Endodermal cell (in vitro differentiated cells): ENCODE measurements around the gene MEIKIN. TPM values are rescaled to one million over a fixed set of nuclear protein-coding genes. Genes with fewer than 3 reads are reported as not detected.
"Not testable (repeated sequence)": the region's sequence is repeated elsewhere in the genome, so short reads cannot be mapped to it uniquely, and the experiment has no call there.

Experiments used
- DNase-seq: peaks from one replicate; pipeline ENCODE4 v3.0.0-alpha.2; 2017
- H3K27ac ChIP-seq: 2 replicates; pipeline ENCODE4 v1.5.1; 2013; ENCODE audit warnings: mild to moderate bottlenecking, low read depth, low read length, moderate library complexity
- H3K27me3 ChIP-seq: 2 replicates; pipeline ENCODE4 v1.6.1; 2013; ENCODE audit warnings: mild to moderate bottlenecking, low read length, moderate library complexity; ENCODE audit not compliant: insufficient read depth, control insufficient read depth, poor library complexity, severe bottlenecking
- H3K36me3 ChIP-seq: 2 replicates; pipeline ENCODE4 v1.7.0; 2013; ENCODE audit warnings: mild to moderate bottlenecking, low read length, moderate library complexity; ENCODE audit not compliant: control insufficient read depth, insufficient read depth
- H3K4me1 ChIP-seq: one replicate; pipeline ENCODE4 v1.7.0; 2013; ENCODE audit warnings: low read length; ENCODE audit not compliant: control insufficient read depth, insufficient read depth
- H3K4me3 ChIP-seq: 2 replicates; pipeline ENCODE4 v1.5.1; 2013; ENCODE audit warnings: mild to moderate bottlenecking, low read length, moderate library complexity
- H3K9ac ChIP-seq: 2 replicates; pipeline ENCODE4 v1.6.1; 2013; ENCODE audit warnings: mild to moderate bottlenecking, low read length, moderate library complexity; ENCODE audit not compliant: poor library complexity, severe bottlenecking; ENCODE audit errors: extremely low read depth
- H3K9me3 ChIP-seq: 2 replicates; pipeline ENCODE4 v1.6.1; 2013; ENCODE audit warnings: mild to moderate bottlenecking, low read length, moderate library complexity; ENCODE audit not compliant: control insufficient read depth
- H3K27ac Mint-ChIP-seq: 2 replicates; pipeline ENCODE4 v1.8.0; 2020; ENCODE audit warnings: mixed read lengths
- H3K27me3 Mint-ChIP-seq: 2 replicates; pipeline ENCODE4 v1.8.0; 2021; ENCODE audit warnings: mild to moderate bottlenecking, mixed read lengths; ENCODE audit not compliant: insufficient read depth
- H3K36me3 Mint-ChIP-seq: 2 replicates; pipeline ENCODE4 v1.8.0; 2020; ENCODE audit warnings: low read depth, mixed read lengths
- H3K4me1 Mint-ChIP-seq: 2 replicates; pipeline ENCODE4 v1.8.0; 2020; ENCODE audit warnings: mixed read lengths
- H3K4me3 Mint-ChIP-seq: 2 replicates; pipeline ENCODE4 v1.8.0; 2020; ENCODE audit warnings: mild to moderate bottlenecking, moderate library complexity, mixed read lengths
- H3K9me3 Mint-ChIP-seq: 2 replicates; pipeline ENCODE4 v1.8.0; 2020; ENCODE audit warnings: mild to moderate bottlenecking, mixed read lengths
- CTCF ChIP-seq: fragments of 200-600 bp; sonication (generic); conservative IDR thresholded peaks from 2 replicates; pipeline ENCODE4 v1.5.0; 2021; ENCODE audit warnings: antibody characterized with exemption, mild to moderate bottlenecking
- WGBS, 2 experiments: methylation state at CpG; one replicate each; pipeline versions ENCODE4 v1.1.5 to v1.1.7; 2013; ENCODE audit warnings: missing lambda C conversion rate in 2 of 2, mixed read lengths in 1 of 2; ENCODE audit not compliant: insufficient coverage in 1 of 2, insufficient read length in 1 of 2; 5-methylcytosine and 5-hydroxymethylcytosine counted together
- total RNA-seq, 2 donors: library from RNA; stranded (reverse); fragmentation: NEBNext Ultra II Directional in 1 of 2; extraction: Animal tissue kit (Norgen Biotek cat#: 25700) in 1 of 2; gene quantifications; 2 replicates in 1 of 2; 3 replicates in 1 of 2; pipeline ENCODE4 v1.2.1, GENCODE V29; 2021

MEIKIN gene
- total RNA-seq, 2 donors from 2014 or later: not detected

- DNase-seq: no peak
- Histone ChIP-seq H3K27ac (no peak overlapping the region), H3K9me3 (no peaks in the 10 kb centered on the region), H3K36me3 (no peaks in the 10 kb centered on the region), H3K27me3 (no peaks in the 10 kb centered on the region), H3K9ac (no peak overlapping the region), H3K4me1 (peaks cover 8% of the 10 kb centered on the region), H3K4me3 (no peak overlapping the region)
- 86% methylated on average over 1 of the region's 1 CpG; no CpG with 5 or more reads in 1 of the 2 experiments for WGBS, 2 experiments
- H3K27ac Mint-ChIP-seq: peak overlapping the region; percentile 60
- H3K4me1 Mint-ChIP-seq: peaks cover 16% of the 10 kb centered on the region
- H3K4me3 Mint-ChIP-seq: no peak overlapping the region
- H3K9me3 Mint-ChIP-seq: no peaks in the 10 kb centered on the region
- TF ChIP-seq CTCF: no peak
- peaks cover 11% of the 10 kb centered on the region for H3K36me3 Mint-ChIP-seq
- no peaks in the 10 kb centered on the region for H3K27me3 Mint-ChIP-seq
These were observed 161.6 kb downstream of the MEIKIN start for GRCh38 chr5:131783874-131784273.

GRCh38 chr5:131783357-131783756 is 162.1 kb downstream of the MEIKIN start:
- peaks cover 8% of the 10 kb centered on the region for H3K4me1 ChIP-seq
- no peaks in the 10 kb centered on the region for H3K27me3 ChIP-seq
- no peak overlapping the region for H3K27ac ChIP-seq
- H3K4me3 Mint-ChIP-seq: no peak overlapping the region
- H3K4me1 Mint-ChIP-seq: peaks cover 16% of the 10 kb centered on the region
- TF ChIP-seq CTCF: no peak
- H3K27ac Mint-ChIP-seq: no peak overlapping the region
- whole genome bisulfite sequencing, 2 experiments: 100% methylated on average over 1 of the region's 1 CpG; no CpG with 5 or more reads in 1 of the 2 experiments
- H3K9ac ChIP-seq: no peak overlapping the region
- no peaks in the 10 kb centered on the region for H3K9me3 Mint-ChIP-seq
- no peak overlapping the region for H3K4me3 ChIP-seq
- no peaks in the 10 kb centered on the region for H3K9me3 ChIP-seq
- DNase-seq: no peak
- H3K36me3 Mint-ChIP-seq: peaks cover 10% of the 10 kb centered on the region
- H3K36me3 ChIP-seq: no peaks in the 10 kb centered on the region
- no peaks in the 10 kb centered on the region for H3K27me3 Mint-ChIP-seq

GRCh38 chr5:131782717-131783116 is 162.7 kb downstream of the MEIKIN start:
- Histone ChIP-seq H3K4me3 (no peak overlapping the region), H3K27ac (no peak overlapping the region), H3K9ac (no peak overlapping the region), H3K27me3 (no peaks in the 10 kb centered on the region), H3K4me1 (peaks cover 3% of the 10 kb centered on the region), H3K9me3 (no peaks in the 10 kb centered on the region), H3K36me3 (no peaks in the 10 kb centered on the region)
- Mint-ChIP-seq H3K27me3 (no peaks in the 10 kb centered on the region), H3K27ac (no peak overlapping the region), H3K36me3 (peaks cover 13% of the 10 kb centered on the region), H3K4me3 (no peak overlapping the region), H3K4me1 (peaks cover 14% of the 10 kb centered on the region), H3K9me3 (no peaks in the 10 kb centered on the region)
- DNase-seq: no peak
- WGBS, 2 experiments: 73 to 91% methylated on average over 8 to 10 of the region's 11 CpGs
- TF ChIP-seq CTCF: no peak

- not testable (repeated sequence) for H3K27me3 ChIP-seq, H3K4me3 Mint-ChIP-seq, H3K36me3 ChIP-seq, H3K27ac ChIP-seq, H3K4me3 ChIP-seq, H3K27me3 Mint-ChIP-seq, H3K4me1 Mint-ChIP-seq, H3K4me1 ChIP-seq, DNase-seq, H3K9me3 ChIP-seq, H3K9ac ChIP-seq, H3K9me3 Mint-ChIP-seq
- H3K36me3 Mint-ChIP-seq: peaks cover 13% of the 10 kb centered on the region
- peak overlapping the region; percentile 1 for H3K27ac Mint-ChIP-seq
- no CpG with 5 or more reads among the region's 1 CpG for WGBS, 2 experiments
These were observed 167.3 kb downstream of the MEIKIN start for GRCh38 chr5:131778141-131778540.
